Measurements from ENCODE around the gene ANKEF1.

- TF ChIP-seq, protein P1, sequence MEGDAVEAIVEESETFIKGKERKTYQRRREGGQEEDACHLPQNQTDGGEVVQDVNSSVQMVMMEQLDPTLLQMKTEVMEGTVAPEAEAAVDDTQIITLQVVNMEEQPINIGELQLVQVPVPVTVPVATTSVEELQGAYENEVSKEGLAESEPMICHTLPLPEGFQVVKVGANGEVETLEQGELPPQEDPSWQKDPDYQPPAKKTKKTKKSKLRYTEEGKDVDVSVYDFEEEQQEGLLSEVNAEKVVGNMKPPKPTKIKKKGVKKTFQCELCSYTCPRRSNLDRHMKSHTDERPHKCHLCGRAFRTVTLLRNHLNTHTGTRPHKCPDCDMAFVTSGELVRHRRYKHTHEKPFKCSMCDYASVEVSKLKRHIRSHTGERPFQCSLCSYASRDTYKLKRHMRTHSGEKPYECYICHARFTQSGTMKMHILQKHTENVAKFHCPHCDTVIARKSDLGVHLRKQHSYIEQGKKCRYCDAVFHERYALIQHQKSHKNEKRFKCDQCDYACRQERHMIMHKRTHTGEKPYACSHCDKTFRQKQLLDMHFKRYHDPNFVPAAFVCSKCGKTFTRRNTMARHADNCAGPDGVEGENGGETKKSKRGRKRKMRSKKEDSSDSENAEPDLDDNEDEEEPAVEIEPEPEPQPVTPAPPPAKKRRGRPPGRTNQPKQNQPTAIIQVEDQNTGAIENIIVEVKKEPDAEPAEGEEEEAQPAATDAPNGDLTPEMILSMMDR (IDR thresholded peaks at IDR 0.05): no peak
- TF ChIP-seq POLR2A (IDR thresholded peaks at IDR 0.05): no peak
Measured at GRCh38 chr20:10007158-10007557, 27.6 kb upstream of the ANKEF1 start.
